Epidermal melanocyte (primary cell): ENCODE results near the gene COL2A1.
A peak's percentile ranks its signal among the peaks of the same experiment; 100 is the strongest.

ENCODE experiments used
- DNase-seq: peaks from one replicate; pipeline ENCODE4 v3.0.0; 2011; ENCODE audit warnings: low spot score; ENCODE audit not compliant: insufficient read length

The COL2A1 gene

DNA sequence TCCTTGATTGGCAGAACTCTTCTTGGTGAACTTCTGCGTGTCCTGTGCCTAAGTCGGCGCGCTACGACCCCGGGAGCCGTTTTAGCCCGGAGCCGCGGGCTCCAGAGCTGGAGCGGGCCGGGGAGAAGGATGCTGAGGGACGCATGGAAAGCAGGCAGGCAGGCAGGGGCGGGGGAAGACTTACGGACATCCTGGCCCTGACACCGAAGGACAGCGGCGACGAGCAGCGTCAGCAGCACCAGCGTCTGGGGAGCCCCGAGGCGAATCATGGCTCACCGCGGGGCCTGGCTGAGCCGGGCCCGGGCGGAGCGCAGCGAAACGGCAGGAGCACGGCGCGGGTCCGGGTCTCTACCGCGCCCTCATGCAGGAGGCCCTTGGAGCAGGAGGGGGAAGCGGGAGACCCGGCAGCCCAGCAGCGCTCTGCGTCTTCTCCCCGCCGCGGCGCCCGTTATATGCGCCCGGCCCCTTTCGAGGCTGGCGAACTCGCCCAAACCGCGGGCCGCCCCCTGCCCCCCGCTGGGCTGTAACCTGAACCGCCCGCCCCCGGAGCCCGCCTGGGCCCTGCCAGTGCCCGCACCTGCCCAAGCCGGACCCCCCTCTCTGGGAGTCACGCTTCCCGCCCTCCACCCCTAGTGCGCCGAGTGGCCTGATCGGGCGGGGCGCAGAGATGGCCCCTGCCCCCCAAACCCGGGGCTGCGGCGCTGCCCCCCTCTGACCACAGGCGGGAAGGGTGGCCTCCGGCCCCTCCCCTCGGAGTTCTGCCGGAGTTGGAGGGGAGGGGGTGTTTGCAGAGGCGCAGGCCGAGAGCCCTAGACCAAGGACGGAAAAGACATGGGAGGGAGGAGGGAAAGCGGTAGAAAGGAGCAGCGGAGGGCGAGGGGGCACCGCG lies at the start of gene COL2A1:
COL2A1 (minus strand) TSS at position 424 of the 889 bp plus-strand sequence; CDS start at position 269, 155 bp downstream.
- DNase-seq = no peak

DNA sequence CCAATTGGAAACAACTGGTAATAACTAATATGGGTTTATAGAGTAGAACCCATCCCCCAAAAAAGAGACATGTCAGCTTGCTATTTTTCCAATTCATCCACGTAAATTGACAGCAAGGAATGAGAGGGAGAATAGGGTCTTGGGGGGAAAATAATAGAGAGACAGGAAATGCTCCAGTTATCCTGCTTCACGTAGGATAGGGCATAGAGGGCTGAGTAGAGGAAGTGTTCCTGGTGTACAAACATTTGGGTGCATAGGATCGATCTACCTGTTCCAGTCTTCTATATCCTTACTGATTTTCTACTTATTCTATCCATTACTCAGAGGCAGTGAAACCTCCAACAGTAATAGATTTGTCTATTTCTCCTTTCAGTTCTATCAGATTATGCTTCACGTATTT lies 49.6 kb upstream of the COL2A1 start:
- DNase-seq = no peak

DNA sequence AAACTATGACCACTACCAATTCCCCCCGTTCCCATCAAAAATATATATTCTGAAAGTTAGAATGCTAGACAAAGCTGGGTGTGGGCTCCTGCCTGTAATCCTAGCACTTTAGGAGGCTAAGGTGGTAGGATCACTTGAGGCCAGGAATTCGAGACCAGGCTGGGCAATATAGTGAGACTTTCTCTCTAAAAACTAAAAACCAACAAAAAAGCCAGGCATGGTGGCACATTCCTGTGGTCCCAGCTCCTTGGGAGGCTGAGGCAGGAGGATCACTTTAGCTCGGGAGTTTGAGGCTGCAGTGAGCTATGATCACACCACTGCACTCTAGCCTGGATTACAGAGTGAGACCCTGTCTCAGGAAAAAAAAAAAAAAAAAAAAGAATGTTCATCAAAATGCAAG lies 48.8 kb upstream of the COL2A1 start:
- no peak for DNase-seq

DNA sequence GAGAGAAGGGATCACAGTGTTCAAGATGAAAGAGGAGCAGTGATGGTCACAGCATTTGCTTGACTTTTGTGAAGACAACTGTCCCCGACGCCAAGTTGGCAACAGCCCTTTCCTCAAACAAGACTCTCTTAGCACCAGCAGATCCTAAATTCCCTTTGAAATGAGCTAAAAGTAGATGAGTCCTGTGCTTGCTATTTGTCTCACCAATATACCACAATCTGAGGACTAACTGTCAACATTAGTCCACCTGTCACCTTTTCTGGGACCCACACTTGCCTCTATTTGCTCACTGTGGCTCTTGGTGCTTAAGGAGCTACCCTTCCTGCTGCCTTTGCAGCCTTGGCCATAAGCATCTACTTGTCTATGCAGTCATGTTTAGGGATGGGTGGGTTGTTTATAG lies 47.4 kb upstream of the COL2A1 start:
- no peak for DNase-seq

DNA sequence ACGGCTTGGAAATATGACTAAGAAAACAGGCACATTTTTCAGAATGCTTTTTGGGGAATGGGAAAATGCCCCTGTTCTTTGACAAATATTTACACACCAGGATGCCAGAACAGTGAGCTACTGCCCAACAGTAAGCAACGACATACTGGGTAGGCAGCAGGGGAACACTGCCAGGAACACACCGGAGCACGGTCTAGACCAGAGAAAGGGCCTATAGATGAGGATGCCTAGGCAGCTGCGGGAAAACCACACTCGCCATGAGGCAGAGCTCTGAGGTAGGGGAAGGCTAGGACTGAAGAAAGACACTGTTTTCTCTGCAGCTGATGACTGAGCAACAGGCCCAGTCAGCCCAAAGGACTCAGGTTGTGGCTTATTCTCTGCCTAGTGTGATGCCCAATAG lies 45.9 kb upstream of the COL2A1 start:
- DNase-seq = no peak

DNA sequence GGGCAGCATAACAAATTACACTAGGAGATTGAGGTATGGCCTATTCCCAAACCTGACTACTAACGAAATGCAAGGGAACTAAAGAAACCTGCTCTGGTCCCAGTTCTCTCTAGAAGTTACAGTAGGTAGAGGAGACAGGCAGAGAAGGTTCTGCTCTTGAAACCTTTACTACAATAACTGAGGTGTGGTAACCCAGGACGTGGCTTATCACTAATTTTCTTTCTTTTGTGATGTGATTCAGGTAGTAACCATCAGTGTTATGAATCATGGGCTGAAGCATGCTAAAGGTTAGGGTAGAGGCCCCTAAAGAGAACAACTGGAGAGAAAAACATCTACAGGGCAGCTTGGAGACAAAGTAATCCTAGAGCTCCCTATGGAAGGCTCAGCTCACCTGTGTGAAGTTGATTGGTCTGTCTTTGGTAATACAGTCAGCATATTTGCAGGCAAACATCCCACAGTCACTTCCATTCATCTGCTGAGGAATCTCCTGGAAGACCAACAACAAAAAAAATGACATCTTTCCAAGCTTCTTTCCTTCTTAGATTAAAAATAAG lies 41.8 kb upstream of the COL2A1 start:
- DNase-seq = no peak

DNA sequence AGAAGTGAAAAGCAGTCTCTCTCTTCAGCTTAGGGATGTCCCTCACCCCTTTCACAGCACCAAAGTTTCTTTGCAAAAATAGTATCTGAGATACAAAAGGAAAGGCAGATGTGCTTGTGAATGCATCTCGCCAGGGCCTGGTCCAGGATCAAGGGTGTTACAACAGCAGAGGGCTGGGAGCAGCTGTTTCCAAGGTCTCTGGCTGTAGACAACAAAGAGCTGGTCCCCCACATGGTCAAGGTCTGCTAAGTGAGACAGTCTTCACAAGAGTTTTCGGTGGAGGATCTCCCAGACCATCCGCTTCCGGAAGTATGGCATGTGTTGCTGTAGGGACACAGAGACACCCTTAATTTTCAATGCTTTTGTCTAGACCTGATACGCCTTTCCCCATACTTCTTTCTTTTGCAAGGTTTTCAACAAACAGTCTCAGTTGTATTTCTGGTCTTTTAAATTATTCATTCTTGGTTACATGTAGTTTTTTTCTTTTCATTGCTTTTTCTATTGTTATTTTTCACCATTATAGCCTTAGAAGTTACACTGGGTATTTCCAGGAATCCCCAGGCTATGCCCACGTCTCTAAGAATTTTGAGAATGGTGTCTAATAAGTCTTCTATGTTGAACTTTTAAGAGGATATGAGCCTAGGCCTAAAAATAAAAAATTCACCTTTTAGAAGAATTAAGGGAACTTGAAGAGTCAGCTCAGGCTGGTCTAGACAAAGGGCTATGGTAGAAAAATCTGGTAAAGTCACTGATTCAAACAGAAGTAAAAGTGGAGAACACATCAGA lies 41.0 kb upstream of the COL2A1 start:
- DNase-seq = no peak

DNA sequence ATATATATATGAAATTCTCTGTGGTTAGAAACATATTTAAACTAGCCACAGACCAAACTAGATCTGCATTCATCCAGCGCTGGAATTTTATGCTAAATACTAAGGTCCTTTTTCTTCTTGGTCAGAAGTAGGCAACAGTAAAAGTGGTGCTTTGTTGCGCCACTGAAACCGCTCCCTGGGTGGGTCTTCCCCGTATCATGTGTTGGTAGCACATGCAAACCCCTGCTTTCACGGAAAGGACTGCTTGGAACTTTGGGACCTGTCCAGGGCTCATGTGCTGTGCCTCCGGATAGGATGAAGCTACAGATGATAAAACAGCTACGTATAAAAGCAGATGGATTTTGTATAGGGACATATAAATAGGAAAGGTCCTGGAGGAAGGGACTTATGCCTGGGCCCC lies 40.1 kb upstream of the COL2A1 start:
- DNase-seq = no peak

DNA sequence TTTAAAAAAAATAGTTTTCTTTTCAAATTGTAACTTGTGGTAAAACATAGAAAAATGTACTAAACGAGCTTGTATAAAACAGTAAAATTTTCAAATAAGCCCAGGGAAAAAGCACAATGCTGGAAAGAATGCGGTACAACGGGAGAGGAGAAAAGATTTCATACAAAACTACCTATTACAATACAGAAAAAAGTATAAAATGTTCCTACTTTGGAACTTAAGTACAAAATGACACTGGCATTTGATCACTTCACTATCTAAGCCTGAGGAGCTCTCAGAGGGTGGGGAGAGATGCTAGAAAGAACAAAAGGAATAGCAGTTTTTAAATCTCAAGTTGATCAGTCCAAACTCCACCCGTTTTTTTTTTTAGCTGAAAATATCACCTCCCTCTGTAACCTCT lies 39.5 kb upstream of the COL2A1 start:
- DNase-seq = no peak

DNA sequence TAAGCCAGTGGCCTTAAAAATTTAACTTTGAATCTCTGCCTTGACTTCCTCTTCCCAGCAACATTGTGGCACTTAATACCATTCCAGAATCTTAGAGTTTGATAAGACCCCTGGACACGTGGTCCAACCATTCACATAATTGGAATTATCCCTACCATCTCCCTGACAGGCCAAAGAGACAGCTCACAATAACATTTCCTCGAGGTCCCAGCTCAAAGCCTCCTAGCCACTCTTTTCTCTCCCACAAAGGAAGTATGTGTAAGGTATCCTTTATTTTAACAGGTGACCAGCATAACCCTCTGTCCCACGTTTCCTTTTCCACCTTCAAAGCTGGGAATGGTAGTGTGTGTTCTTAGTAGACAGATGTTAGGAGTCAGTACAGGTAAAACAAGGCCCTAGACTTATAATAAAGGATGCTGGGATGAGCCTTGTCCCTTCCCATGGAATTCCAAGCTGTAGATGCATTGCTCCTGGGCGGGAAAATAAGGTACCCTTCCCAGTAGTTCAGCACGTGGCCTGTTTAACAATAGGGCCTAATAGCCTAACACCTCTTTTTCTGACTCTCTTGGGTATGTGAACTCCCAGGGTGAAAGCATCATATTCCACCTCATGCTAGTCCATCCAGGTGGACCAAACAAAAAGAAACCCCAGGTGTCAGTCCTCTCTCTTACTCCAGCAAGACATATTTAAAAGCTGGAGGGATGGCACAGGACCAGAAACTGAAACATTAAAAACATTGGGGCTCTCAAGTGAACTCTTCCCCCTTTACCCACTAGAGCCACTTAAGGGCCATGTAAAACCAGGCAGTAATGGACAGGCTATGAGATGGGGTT lies 37.5 kb upstream of the COL2A1 start:
- no peak for DNase-seq

DNA sequence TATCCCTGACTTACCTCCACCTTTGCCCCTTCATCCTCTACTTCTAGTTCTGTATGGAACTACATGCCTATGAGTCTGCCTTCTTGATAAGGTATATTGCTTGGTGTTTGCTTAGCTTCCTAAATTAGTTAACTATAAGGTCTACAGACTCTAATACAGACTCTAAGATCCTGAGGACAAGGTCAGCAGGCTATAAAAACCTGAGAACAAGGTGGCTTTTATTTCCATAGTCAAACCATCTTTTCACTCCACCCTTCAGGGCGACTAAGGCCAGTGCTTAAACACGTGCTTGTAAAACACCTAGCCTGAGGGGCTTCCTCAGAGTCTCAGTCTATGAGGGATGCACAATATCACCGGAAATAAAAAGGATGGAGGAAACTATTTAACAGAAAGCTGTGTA lies 36.1 kb upstream of the COL2A1 start:
- no peak for DNase-seq

DNA sequence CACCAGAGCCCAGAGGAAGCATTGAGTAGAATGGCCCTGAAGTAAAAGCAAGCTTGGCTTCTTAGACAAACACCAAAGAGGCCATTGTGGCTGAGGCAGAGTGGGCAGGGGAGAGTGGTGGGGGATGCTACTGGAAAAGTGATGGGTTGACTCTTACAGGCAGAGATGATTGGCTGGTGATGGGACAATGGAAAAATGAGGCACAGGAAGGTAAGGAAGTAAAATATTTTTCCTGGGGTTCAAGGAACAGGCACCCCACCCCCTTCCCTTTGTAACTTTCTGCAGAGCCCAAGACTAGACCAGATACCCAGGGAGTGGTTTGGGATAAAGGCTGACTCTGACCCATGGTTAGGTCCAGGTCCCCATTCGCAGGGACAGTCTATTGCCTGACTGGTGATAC lies 34.9 kb upstream of the COL2A1 start:
- DNase-seq = no peak

DNA sequence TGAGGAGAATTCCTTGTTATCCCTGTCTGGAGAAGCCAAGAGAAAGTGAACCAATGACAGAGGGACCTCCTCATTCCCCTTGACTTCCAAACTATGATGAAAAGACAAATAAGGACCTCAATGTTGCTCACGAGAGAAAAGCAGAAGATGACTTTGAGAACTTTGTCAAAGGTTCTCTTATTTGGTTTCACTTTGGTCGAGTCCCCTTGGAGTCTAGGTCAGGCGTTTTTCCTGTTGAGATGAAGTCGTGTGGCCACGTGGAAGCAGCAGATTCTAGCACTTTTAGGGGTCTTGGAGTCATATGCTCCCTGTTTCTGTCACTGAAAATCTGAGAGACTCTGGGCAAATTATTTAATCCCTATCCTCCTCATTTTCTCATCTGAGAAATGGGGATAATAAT lies 33.8 kb upstream of the COL2A1 start:
- no peak for DNase-seq

DNA sequence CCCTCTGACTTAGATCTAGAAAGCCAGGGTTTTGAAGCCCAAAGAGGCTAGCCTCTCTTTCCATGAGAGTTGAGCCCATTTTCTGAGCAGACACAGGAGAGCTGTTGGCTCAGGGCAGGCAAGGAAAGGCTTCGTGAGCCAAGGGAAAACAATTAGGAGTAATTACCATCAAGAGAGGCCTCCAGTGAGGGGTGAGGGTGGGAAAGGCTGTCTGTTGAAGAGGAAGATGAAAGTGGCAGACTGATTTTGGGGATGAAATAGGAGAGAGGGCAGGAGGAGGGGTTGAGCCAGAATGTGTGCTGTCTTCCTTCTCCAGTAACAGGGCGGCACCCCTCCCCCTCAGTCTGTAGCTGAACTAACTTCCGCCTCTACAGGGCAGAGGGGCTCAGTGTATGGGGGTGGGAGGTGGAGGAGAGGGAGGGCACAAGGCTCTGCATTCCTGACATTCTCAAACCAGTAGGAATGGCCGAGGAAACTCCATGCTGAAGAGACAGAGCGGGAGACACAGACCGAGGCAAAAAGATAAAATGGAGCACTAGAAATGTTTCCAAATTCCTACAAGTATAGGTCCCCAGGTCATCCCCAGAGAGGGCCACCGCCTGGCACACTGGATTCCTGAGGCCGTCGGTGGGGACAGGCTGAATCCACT lies 33.1 kb upstream of the COL2A1 start:
- DNase-seq = no peak

DNA sequence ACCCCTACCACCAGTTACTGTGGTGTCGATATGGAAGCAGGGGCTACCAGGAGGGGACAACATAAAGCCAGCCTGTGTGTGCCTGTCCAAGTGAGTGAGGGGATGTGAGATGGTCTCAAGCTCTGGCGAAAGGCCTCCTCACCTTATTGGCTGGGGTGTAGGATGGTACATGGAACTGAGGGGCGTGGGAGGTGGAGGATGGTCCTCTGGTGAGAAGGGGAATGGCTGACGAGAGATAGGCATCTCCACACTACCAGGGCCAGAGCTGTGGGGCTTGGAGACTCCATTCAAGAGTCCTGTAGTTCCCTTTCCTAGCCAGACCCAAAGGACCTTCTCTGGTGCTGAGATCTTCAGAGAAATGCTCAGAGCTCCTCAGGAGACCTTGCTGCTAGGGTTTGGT lies 32.5 kb upstream of the COL2A1 start:
- DNase-seq = no peak

DNA sequence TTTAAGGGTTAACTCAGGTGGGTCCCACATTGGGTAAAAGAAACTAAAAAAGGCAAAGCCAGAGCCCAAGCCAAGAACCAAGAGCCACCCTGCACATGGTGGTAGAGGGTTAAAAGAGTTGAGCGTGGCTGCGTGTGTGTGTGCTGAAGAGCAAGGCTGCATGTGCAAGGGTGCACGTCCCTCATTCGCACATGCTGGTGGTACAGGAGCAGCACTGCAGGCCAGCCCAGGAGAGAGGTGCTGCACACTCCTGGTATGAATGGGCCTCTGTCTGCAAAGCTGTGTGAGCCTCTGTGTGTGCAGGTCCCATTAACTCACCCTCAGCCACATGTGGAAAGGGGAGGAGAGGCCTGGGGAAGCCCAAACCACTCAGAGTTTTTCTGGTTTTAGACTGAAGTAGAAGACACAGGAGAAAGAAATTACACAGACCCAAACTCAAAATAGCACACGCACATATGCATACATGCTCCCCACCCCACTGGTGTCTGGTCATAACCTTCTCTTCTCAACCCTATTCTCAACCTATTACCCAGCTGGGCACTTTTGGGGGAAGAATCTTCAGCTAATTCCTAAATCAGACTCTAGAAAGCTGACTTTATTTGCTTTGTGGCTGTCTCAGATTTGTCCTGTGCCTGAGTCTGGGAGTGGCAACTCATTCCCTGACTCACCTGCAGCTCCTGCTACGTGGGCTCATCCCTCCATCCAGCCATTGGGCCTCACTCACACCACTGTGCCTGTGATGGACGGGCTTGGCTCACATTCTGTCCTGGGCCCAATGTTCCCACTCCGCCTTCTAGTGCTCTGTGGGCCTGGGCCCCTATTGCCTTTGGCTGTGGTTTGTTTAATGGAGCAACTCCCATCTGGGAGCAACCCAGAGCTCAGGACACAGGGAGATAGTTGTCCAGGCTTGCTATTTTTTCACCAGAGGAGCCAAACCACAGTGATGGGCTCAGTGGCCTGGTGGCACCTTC lies 30.8 kb upstream of the COL2A1 start:
- DNase-seq = no peak

DNA sequence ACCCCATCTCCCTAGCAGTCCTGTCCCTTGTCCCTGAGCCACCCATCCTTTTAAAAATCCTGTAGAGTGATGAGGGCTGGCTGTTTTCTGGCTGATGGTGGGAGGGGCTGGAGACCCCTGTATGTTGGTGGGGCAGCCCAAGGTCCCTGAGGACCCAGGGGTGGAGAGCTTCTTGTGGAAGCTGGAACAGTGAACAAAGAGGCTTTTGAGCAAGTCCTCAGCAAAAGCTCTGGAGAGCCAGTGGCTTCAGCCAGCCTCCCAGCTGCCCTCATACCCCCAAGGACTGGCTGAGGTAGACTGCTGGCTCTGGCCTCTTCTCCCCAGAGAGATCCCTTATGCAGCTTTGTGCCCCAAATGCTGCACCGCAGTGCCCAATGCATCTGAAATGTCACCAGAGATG lies 29.2 kb upstream of the COL2A1 start:
- no peak for DNase-seq

DNA sequence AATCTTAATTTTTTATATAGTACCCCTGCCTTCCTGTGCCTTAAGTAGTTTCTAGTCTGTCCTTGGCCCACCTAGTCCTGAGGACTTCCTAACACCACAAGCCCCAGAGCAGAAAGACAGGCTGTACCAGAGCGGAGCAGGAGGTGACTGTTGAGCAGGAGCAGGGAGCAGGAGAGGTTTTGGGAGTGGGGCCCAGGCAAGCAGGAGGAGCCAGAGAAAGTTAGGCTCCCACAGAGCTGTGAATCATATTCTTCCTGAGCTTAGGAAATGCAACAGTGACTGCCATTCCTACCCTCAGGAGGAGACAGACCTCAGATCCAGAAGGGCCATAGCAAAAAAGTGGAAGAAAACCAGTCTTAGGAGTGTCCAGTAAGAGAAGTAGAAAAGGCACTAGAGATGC lies 28.3 kb upstream of the COL2A1 start:
- DNase-seq = no peak

DNA sequence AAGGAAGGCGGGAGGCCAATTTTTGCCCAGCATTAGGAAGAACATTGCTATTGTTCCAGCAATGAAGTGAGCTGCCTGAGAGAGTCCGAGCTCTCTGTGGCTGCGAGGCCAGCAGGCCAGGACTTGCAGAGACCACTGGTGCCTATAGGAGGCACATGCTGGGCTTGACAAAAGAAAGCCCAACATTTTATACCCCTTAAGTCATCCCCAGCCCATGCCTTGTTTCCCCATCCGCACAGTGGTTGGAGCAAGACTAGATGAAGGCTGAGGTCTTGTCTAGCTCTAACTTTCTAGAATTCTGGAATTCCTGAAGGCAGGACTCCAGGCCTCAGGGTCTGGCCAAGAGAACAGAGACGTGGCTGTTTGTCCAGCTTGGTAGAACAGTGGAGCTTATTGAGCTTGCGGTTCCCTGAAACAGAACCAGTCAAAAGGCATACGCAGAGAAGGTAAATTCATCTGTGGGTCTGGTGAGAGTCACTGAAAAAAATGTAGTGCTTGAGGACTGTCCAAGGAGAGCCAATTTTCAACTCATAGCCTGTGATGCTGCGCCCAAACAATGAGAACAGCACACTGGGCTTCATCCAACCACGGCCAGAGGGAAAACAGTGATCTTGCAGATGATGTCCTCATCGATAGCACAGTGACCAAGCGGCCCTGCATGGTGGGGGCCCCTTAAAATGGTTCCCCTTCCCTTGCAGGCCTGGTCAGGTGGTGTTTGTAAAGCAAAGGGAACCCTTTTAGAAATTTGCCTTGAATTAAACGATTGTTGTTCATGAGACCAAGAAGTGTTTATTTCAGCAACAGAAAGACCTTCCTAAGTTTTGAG lies 27.1 kb upstream of the COL2A1 start:
- DNase-seq = peak; percentile 66
